HEK293 (cell line): ENCODE data around the gene GRIN2A.

ENCODE experiments used
- CTCF ChIA-PET: fragments of 350-600 bp; formaldehyde crosslinking; extraction: SDS; loops from one replicate; lab custom pipeline; 2021; ENCODE audit warnings: antibody characterized with exemption; lab: Yijun Ruan, JAX
- POLR2A ChIA-PET: fragments of 300-600 bp; formaldehyde crosslinking; extraction: SDS; loops from one replicate; lab custom pipeline; 2020; ENCODE audit warnings: antibody characterized with exemption, inconsistent platforms; lab: Yijun Ruan, JAX
- H3K27ac ChIP-seq: fragments of 200-500 bp; sonication (Bioruptor generic); 2 replicates; pipeline ENCODE4 v1.5.1; 2014; ENCODE audit warnings: low read depth, low read length, control low read depth, inconsistent platforms; ENCODE audit errors: extremely low read depth
- H3K36me3 ChIP-seq, 2 experiments: fragments of 200-500 bp in 1 of 2; sonication (Bioruptor generic) in 1 of 2; 1 replicate in 1 of 2; 2 replicates in 1 of 2; pipeline ENCODE4 v1.5.1; 2014 to 2017; ENCODE audit warnings: inconsistent platforms in 2 of 2, low read length in 2 of 2; ENCODE audit not compliant: control insufficient read depth in 2 of 2, insufficient read depth in 1 of 2
- H3K4me1 ChIP-seq: fragments of 200-500 bp; sonication (Bioruptor generic); 2 replicates; pipeline ENCODE4 v1.5.1; 2014; ENCODE audit warnings: mild to moderate bottlenecking, low read length, inconsistent platforms; ENCODE audit not compliant: control insufficient read depth, insufficient read depth
- H3K4me3 ChIP-seq: 2 replicates; pipeline ENCODE4 v1.5.1; 2011; ENCODE audit warnings: low read depth, mild to moderate bottlenecking, control low read depth, low read length, moderate library complexity
- H3K9me3 ChIP-seq: fragments of 200-500 bp; sonication (Bioruptor generic); 2 replicates; pipeline ENCODE4 v1.5.1; 2014; ENCODE audit warnings: low read depth, low read length, inconsistent platforms; ENCODE audit not compliant: control insufficient read depth, insufficient read depth
- BCL11A ChIP-seq: fragments of 450-650 bp; formaldehyde crosslinking; IDR thresholded peaks from 2 replicates; pipeline ENCODE4 v1.5.1; 2016; ENCODE audit warnings: low read depth, missing biosample characterization, missing genetic modification characterization
- BCL11B ChIP-seq: fragments of 450-650 bp; formaldehyde crosslinking; IDR thresholded peaks from 2 replicates; pipeline ENCODE4 v1.5.1; 2016; ENCODE audit warnings: low read depth, missing biosample characterization, missing genetic modification characterization
- BCL6B ChIP-seq: fragments of 450-650 bp; formaldehyde crosslinking; IDR thresholded peaks from 2 replicates; pipeline ENCODE4 v1.5.1; 2017; ENCODE audit warnings: missing biosample characterization, missing genetic modification characterization
- GFI1B ChIP-seq: fragments of 450-650 bp; formaldehyde crosslinking; IDR thresholded peaks from 2 replicates; pipeline ENCODE4 v1.5.1; 2016; ENCODE audit warnings: missing biosample characterization, missing genetic modification characterization
- HOXC10 ChIP-seq: sonication (generic); formaldehyde crosslinking; IDR thresholded peaks from 2 replicates; pipeline ENCODE4 v1.8.1; 2023; ENCODE audit warnings: mild to moderate bottlenecking, missing genetic modification reagents
- MZF1 ChIP-seq: fragments of 450-650 bp; formaldehyde crosslinking; IDR thresholded peaks from 2 replicates; pipeline ENCODE4 v1.5.1; 2017; ENCODE audit warnings: missing biosample characterization, missing genetic modification characterization, borderline replicate concordance
- YY2 ChIP-seq: fragments of 450-650 bp; formaldehyde crosslinking; IDR thresholded peaks from 2 replicates; pipeline ENCODE4 v1.5.1; 2016; ENCODE audit warnings: missing biosample characterization, missing genetic modification characterization
- ZBTB1 ChIP-seq: fragments of 450-650 bp; formaldehyde crosslinking; IDR thresholded peaks from 2 replicates; pipeline ENCODE4 v1.5.1; 2016; ENCODE audit warnings: missing biosample characterization, missing genetic modification characterization
- ZFHX2 ChIP-seq: fragments of 450-650 bp; formaldehyde crosslinking; conservative IDR thresholded peaks from 2 replicates; pipeline ENCODE4 v1.5.1; 2016; ENCODE audit warnings: missing biosample characterization, missing genetic modification characterization
- ZNF121 ChIP-seq: fragments of 450-650 bp; formaldehyde crosslinking; IDR thresholded peaks from 2 replicates; pipeline ENCODE4 v1.5.1; 2016; ENCODE audit warnings: missing biosample characterization, missing genetic modification characterization
- ZNF138 ChIP-seq: fragments of 450-650 bp; formaldehyde crosslinking; IDR thresholded peaks from 2 replicates; pipeline ENCODE4 v1.5.1; 2016; ENCODE audit warnings: missing biosample characterization, missing genetic modification characterization, borderline replicate concordance
- ZNF169 ChIP-seq: fragments of 450-650 bp; formaldehyde crosslinking; IDR thresholded peaks from 2 replicates; pipeline ENCODE4 v1.5.1; 2016; ENCODE audit warnings: missing biosample characterization, missing genetic modification characterization
- ZNF19 ChIP-seq: fragments of 450-650 bp; formaldehyde crosslinking; IDR thresholded peaks from 2 replicates; pipeline ENCODE4; 2016; ENCODE audit warnings: missing biosample characterization, missing genetic modification characterization, low read depth
- ZNF302 ChIP-seq: fragments of 450-650 bp; formaldehyde crosslinking; IDR thresholded peaks from 2 replicates; pipeline ENCODE4 v1.5.1; 2016; ENCODE audit warnings: missing biosample characterization, missing genetic modification characterization, low read depth
- ZNF391 ChIP-seq: fragments of 450-650 bp; formaldehyde crosslinking; IDR thresholded peaks from 2 replicates; pipeline ENCODE4 v1.5.1; 2016; ENCODE audit warnings: low read depth, missing biosample characterization, missing genetic modification characterization, borderline replicate concordance
- ZNF48 ChIP-seq: fragments of 450-650 bp; formaldehyde crosslinking; IDR thresholded peaks from 2 replicates; pipeline ENCODE4 v1.5.1; 2016; ENCODE audit warnings: missing biosample characterization, missing genetic modification characterization
- ZNF510 ChIP-seq: fragments of 450-650 bp; formaldehyde crosslinking; IDR thresholded peaks from 2 replicates; pipeline ENCODE4 v1.5.1; 2018; ENCODE audit warnings: mild to moderate bottlenecking, missing genetic modification characterization, missing biosample characterization; ENCODE audit not compliant: insufficient replicate concordance
- ZNF529 ChIP-seq: fragments of 450-650 bp; formaldehyde crosslinking; IDR thresholded peaks from 2 replicates; pipeline ENCODE4 v1.5.1; 2017; ENCODE audit warnings: missing genetic modification characterization, missing biosample characterization; ENCODE audit not compliant: insufficient replicate concordance
- ZNF600 ChIP-seq: fragments of 450-650 bp; formaldehyde crosslinking; IDR thresholded peaks from 2 replicates; pipeline ENCODE4 v1.5.1; 2016; ENCODE audit warnings: missing biosample characterization, missing genetic modification characterization
- ZNF660 ChIP-seq: fragments of 450-650 bp; IDR thresholded peaks from 2 replicates; pipeline ENCODE4 v1.5.1; 2018; ENCODE audit warnings: missing biosample characterization, mild to moderate bottlenecking, missing genetic modification characterization
- ZNF792 ChIP-seq: fragments of 450-650 bp; formaldehyde crosslinking; IDR thresholded peaks from 2 replicates; pipeline ENCODE4 v1.5.1; 2016; ENCODE audit warnings: missing biosample characterization, missing genetic modification characterization
- TF ChIP-seq, protein P1 (sequence below): fragments of 450-650 bp; formaldehyde crosslinking; IDR thresholded peaks from 2 replicates; pipeline ENCODE4 v1.5.1; 2016; ENCODE audit warnings: missing biosample characterization, missing genetic modification characterization
- TF ChIP-seq, protein P2 (sequence below): fragments of 450-650 bp; formaldehyde crosslinking; IDR thresholded peaks from 2 replicates; pipeline ENCODE4 v1.5.1; 2016; ENCODE audit warnings: missing biosample characterization, missing genetic modification characterization, low read depth

GRIN2A gene

DNA sequence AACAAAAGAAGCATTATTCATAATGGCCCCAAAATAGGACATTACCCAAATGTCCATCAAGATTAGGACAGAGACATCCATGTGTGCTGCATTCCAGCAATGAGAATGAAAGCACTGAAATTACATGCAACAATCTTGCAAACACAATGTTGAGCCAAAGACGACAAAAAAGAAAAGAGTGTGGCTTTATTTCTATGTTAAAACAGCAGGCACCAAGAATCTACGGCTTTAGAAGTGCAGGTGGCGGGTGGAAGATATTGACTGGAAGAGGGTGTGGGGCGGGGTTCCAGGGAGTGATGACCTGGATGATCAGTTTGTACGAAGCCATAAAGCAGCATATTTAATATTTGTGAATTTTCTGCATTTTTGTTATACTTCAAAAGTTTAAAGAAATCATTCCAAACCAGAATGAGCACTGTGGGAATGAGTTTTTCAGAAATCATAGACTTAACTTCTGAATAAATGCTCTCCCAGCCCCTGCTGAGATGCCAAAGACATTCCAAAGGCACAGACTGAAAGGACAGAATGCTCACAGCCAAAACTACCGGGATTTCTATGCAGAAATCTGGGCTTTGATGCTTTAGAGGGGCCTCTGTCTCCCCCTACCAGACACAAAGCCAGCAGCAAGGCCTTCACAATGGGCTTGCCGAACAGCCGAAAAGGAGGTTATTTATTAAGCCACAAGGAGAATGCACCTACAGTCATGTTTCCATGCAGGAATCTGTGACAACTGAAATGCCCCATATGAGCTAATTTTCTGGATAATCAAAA is 361.6 kb downstream of the GRIN2A start:
- TF ChIP-seq ZNF529 (tag by site-specific recombination) (no peak), BCL11A (tag by site-specific recombination) (no peak), BCL11B (tag by site-specific recombination) (no peak), ZNF169 (tag by site-specific recombination) (no peak), ZBTB1 (no peak)
- TF ChIP-seq, all 188 proteins: peak for 0

GRCh38 chr16:9818702-9819101 is 363.5 kb downstream of the GRIN2A start:
- TF ChIP-seq ZNF19: no peak
- no peak for TF ChIP-seq HOXC10 (CRISPR knock-in tag)
- TF ChIP-seq ZNF138: no peak
- no peak for TF ChIP-seq ZNF792 (tag by site-specific recombination)
- TF ChIP-seq GFI1B: no peak
- TF ChIP-seq YY2 (tag by site-specific recombination): no peak
- TF ChIP-seq ZNF660 (tag by site-specific recombination): no peak
- TF ChIP-seq ZNF121 (tag by site-specific recombination): no peak
- TF ChIP-seq ZNF510: no peak
- no peak for TF ChIP-seq BCL11B (tag by site-specific recombination)
- no peak for TF ChIP-seq ZFHX2
- TF ChIP-seq, protein P1, sequence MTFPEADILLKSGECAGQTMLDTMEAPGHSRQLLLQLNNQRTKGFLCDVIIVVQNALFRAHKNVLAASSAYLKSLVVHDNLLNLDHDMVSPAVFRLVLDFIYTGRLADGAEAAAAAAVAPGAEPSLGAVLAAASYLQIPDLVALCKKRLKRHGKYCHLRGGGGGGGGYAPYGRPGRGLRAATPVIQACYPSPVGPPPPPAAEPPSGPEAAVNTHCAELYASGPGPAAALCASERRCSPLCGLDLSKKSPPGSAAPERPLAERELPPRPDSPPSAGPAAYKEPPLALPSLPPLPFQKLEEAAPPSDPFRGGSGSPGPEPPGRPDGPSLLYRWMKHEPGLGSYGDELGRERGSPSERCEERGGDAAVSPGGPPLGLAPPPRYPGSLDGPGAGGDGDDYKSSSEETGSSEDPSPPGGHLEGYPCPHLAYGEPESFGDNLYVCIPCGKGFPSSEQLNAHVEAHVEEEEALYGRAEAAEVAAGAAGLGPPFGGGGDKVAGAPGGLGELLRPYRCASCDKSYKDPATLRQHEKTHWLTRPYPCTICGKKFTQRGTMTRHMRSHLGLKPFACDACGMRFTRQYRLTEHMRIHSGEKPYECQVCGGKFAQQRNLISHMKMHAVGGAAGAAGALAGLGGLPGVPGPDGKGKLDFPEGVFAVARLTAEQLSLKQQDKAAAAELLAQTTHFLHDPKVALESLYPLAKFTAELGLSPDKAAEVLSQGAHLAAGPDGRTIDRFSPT (tag by site-specific recombination): no peak
- no peak for TF ChIP-seq ZNF600 (tag by site-specific recombination)
- TF ChIP-seq ZNF302 (tag by site-specific recombination): no peak
- TF ChIP-seq, protein P2, sequence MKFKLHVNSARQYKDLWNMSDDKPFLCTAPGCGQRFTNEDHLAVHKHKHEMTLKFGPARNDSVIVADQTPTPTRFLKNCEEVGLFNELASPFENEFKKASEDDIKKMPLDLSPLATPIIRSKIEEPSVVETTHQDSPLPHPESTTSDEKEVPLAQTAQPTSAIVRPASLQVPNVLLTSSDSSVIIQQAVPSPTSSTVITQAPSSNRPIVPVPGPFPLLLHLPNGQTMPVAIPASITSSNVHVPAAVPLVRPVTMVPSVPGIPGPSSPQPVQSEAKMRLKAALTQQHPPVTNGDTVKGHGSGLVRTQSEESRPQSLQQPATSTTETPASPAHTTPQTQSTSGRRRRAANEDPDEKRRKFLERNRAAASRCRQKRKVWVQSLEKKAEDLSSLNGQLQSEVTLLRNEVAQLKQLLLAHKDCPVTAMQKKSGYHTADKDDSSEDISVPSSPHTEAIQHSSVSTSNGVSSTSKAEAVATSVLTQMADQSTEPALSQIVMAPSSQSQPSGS: no peak
- TF ChIP-seq ZNF391 (tag by site-specific recombination): no peak
- TF ChIP-seq MZF1: no peak
- no peak for TF ChIP-seq BCL6B
- TF ChIP-seq ZNF48 (tag by site-specific recombination): no peak
- H3K4me1 ChIP-seq: no peaks in the 10 kb centered on the region
- H3K36me3 ChIP-seq: no peaks in the 10 kb centered on the region
- no peaks in the 10 kb centered on the region for H3K9me3 ChIP-seq
- CTCF ChIA-PET: no interaction called here
- no peak overlapping the region for H3K4me3 ChIP-seq
- H3K27ac ChIP-seq: no peak overlapping the region
- POLR2A ChIA-PET: no interaction called here

More for the DNA sequence above, 361.6 kb downstream of the GRIN2A start:
- ChIA-PET POLR2A (no interaction called here), CTCF (interaction anchor here (0.6 kb wide), 1 partner anchor 360 kb away, joined by 3 read pairs; no protein-coding TSS in a partner anchor)
- Histone ChIP-seq H3K4me3 (no peak overlapping the region), H3K9me3 (no peaks in the 10 kb centered on the region), H3K36me3 (no peaks in the 10 kb centered on the region), H3K27ac (no peak overlapping the region), H3K4me1 (no peaks in the 10 kb centered on the region)
